ENCODE data around the gene ACOT11.

DNA sequence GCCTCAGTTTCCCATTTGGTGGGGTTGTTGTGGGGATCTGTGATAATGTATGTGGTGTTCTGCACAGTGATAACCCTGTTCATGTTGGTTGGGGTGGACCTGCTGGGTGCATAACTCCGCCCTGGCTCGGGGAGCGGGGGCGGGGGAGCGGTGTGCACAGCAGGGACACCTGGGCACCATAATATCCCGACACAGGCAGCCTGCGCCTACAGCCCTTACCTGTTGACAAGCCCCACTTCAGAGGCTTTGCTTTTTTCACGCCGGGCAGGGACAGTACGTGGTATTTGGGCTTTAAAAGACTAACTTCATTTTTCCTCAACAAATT lies 48.0 kb upstream of the ACOT11 start:
- TF ChIP-seq POLR2A (IDR thresholded peaks at IDR 0.05) = no peak
- TF ChIP-seq, protein P1, sequence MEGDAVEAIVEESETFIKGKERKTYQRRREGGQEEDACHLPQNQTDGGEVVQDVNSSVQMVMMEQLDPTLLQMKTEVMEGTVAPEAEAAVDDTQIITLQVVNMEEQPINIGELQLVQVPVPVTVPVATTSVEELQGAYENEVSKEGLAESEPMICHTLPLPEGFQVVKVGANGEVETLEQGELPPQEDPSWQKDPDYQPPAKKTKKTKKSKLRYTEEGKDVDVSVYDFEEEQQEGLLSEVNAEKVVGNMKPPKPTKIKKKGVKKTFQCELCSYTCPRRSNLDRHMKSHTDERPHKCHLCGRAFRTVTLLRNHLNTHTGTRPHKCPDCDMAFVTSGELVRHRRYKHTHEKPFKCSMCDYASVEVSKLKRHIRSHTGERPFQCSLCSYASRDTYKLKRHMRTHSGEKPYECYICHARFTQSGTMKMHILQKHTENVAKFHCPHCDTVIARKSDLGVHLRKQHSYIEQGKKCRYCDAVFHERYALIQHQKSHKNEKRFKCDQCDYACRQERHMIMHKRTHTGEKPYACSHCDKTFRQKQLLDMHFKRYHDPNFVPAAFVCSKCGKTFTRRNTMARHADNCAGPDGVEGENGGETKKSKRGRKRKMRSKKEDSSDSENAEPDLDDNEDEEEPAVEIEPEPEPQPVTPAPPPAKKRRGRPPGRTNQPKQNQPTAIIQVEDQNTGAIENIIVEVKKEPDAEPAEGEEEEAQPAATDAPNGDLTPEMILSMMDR (IDR thresholded peaks at IDR 0.05) = no peak

Measured in thyroid gland (tissue), 4 donors.